ENCODE data around the gene SEC16A.
"Not testable (repeated sequence)": the region's sequence is repeated elsewhere in the genome, so short reads cannot be mapped to it uniquely, and the experiment has no call there.

Gene SEC16A

GRCh38 chr9:136421791-136422190 lies 61.0 kb downstream of the SEC16A start:
- no peak for DNase-seq

- DNase-seq = no peak
Measured at GRCh38 chr9:136419092-136419420, 63.8 kb downstream of the SEC16A start.

DNA sequence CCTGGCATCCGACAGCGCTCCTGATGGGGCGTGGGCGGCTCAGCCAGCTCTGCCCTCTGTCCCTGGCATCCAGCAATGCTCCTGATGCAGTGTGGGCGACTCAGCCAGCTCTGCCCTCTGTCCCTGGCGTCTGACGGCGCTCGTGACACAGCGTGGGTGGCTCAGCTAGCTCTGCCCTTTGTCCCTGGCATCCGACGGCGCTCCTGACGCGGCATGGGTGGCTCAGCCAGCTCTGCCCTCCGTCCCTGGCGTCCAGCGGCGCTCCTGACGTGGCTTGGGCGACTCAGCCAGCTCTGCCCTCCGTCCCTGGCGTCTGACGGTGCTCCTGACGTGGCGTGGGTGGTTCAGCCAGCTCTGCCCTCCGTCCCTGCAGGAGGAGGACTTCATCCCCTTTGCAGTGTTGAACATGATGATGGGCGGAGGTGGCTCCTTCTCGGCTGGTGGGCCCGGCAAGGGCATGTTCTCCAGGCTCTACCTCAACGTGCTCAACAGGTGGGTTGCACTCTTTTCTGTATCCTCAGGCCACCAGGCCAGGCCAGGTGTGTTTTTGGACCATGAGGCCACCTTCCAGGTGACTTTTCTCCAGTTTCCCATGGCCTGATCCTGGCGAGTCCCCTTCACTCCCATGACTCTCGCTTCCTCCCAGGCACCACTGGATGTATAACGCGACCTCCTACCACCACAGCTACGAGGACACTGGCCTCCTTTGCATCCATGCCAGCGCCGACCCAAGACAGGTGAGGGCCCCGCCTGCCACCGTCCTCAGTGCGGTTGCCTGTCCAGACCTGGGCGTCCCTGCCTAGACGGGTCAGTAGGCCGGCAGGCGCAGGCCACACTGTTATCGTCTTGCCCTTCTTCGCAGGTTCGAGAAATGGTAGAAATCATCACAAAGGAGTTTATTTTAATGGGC lies 64.4 kb downstream of the SEC16A start:
- DNase-seq = no peak

- no peak for DNase-seq
Measured at GRCh38 chr9:136416914-136417313, 65.9 kb downstream of the SEC16A start.

GRCh38 chr9:136416427-136416826 lies 66.4 kb downstream of the SEC16A start:
- DNase-seq = no peak

GRCh38 chr9:136412962-136413361 lies 69.9 kb downstream of the SEC16A start:
- DNase-seq = no peak

DNA sequence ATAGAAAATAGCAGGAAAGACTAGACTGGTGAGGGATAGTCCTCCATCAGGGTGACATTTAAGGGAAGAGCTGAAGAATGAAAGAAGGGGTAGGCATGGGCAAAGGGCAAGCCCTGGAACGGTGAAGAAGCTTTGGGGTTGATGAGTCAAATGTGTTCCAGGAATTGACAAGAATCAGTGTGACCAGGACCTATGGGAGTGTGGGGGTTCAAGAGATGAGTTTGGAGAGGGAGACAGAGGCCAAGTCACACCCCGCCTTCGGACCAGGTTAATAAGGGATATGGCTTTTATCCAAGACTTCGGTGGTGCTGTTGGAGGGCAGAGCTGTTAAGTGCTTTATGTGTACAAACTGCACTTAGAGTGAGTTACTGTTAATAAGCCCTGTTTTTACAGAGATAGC lies 71.5 kb downstream of the SEC16A start:
- no peak for DNase-seq

- peak; percentile 42 for DNase-seq
Measured at GRCh38 chr9:136410500-136411287, 72.1 kb downstream of the SEC16A start, which contains the start of the genes ENTR1 and PMPCA. Gene ENTR1 (minus strand): TSS chr9:136410614. CDS start chr9:136410397, 217 bp downstream. Gene PMPCA (plus strand): TSS chr9:136410658. CDS start chr9:136410669, 11 bp downstream.

GRCh38 chr9:136409557-136410455 lies 73.0 kb downstream of the SEC16A start:
- no peak for DNase-seq

DNA sequence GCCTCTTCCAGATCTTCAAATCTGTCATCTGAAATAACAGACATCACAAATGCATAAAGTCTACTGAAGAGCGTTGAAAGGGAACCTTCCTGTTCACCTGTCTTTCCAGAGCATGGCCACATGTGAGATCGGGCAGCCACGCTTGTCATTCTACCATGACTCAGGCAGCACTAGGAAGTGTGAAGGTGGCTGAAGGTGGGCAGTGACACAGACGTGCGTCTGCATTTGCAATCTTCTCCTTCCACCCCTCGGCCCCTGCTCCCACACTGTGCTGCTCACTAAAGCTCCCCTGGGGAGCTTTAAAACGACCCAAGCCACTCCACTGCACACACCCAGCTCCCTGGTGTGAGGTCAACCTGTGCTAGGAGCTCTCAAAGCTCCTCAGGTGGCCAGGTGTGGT lies 74.9 kb downstream of the SEC16A start:
- no peak for DNase-seq

DNA sequence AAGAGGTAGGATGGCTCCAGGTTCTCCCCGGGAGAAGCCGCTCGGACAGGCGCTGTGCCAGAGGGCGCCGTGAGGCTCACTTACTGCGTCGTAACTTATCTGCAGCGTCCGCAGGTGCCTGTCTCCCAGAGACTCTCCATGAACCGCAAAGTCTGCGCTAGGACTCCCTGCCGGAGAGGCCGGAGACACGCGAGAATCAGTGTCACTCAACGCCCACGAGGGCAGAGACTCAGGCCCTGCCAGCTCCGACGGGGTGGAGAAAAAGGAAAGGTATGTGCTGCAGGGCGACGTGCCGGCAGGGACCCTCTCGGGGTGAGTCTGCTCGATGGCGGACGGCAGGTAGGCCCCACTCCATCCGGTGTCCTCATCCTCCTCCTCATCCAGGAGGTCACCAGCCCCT lies 75.8 kb downstream of the SEC16A start:
- not testable (repeated sequence) for DNase-seq

- not testable (repeated sequence) for DNase-seq
Measured at GRCh38 chr9:136405904-136406303, 76.9 kb downstream of the SEC16A start.

- no peak for DNase-seq
Measured at GRCh38 chr9:136405481-136405880, 77.4 kb downstream of the SEC16A start.

- DNase-seq = no peak
Measured at GRCh38 chr9:136404801-136405136, 78.1 kb downstream of the SEC16A start.

- DNase-seq = no peak
Measured at GRCh38 chr9:136403915-136404800, 78.7 kb downstream of the SEC16A start.

DNA sequence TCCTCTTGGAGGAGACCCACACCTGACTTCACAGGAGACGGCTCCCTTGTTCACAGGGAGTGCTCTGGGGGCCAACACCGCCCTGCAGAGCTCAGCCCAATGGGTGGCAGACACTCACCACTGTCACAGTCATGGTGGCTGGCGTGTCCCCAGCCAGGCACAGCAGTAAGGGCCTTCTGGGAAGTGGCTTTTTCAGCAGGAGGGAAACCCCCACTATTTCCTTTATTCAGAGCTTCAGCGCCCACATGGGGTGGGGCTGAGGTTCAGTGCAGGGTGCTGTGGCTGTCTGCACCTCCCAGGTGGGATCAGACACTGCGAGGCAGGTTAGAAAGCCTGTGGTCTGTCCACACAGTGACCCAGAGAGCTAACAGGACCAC lies 79.3 kb downstream of the SEC16A start:
- DNase-seq = no peak

DNA sequence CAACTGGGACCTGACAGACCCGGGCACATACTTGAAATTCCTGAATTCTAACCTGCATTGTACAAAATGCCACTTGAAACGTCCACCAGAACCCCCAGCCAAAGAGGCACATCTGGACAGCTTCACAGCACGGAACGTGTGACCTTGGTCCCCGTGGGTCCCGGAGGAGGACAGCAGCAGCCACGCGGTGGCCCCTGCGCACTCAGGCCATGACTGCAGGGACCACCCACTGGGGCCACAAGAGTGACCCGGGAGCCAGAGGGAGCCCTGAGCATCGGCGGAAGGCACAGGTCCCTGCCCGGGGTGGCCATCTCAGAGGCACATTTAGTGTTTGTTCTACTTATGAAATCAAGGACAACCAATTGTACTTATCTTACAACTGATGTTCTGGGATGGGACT lies 80.8 kb downstream of the SEC16A start:
- DNase-seq = no peak

- no peak for DNase-seq
Measured at GRCh38 chr9:136401173-136401922, 81.5 kb downstream of the SEC16A start.

DNA sequence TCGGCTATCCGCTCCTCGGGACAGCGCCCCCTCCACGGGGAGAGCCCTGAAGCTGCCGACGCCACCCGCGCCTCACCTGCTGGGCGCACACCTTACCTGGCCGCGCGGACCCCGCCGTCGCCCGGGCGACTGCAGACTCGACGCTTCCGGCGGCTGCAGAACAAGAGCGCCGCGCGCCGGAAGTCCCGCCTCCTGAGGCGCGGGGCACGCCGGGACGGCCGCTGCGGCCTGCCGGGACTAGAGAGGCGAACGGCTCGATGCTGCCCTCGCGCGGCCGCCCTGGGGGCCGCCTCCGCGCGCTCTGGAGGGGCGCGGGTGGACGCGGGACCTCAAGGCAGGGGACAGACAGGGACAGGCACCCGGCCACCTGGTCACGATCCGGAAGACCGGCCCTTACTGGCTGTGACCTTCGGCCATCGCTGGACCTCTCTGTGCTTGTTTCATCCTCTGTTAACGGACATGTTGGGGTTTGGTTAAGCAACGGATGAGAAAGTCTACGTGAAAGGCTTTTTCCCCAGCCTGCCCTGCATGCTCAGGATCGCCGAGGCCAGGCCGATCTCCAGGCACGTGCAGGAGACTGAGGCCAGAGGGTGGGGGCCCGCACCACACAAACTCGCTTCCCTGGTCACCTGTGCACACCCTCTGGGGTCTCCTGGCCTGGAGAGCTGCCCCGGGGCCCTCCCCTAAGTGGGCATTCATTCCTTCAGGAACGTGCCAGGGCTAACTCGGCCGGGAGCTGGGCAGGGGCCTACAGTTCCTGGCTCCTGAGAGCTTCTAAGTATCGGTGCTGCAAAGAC lies 82.6 kb downstream of the SEC16A start, which contains the start of gene SNAPC4:
TSS of gene SNAPC4 (minus strand) at position 133 of the 797 bp plus-strand sequence. CDS start 1,742 bp downstream, outside the sequence.
- DNase-seq = peak; percentile 52
